ENCODE results near the gene CEP85. TPM values are rescaled to one million over a fixed set of nuclear protein-coding genes. Genes with fewer than 3 reads are reported as not detected.

Gene CEP85
- total and polyA plus RNA-seq, 9 of the 15 experiments (the other 6 are each of a cell fraction or from before 2014, with no cell fraction given), result 42.1 to 140 (median 92.6) TPM

DNA sequence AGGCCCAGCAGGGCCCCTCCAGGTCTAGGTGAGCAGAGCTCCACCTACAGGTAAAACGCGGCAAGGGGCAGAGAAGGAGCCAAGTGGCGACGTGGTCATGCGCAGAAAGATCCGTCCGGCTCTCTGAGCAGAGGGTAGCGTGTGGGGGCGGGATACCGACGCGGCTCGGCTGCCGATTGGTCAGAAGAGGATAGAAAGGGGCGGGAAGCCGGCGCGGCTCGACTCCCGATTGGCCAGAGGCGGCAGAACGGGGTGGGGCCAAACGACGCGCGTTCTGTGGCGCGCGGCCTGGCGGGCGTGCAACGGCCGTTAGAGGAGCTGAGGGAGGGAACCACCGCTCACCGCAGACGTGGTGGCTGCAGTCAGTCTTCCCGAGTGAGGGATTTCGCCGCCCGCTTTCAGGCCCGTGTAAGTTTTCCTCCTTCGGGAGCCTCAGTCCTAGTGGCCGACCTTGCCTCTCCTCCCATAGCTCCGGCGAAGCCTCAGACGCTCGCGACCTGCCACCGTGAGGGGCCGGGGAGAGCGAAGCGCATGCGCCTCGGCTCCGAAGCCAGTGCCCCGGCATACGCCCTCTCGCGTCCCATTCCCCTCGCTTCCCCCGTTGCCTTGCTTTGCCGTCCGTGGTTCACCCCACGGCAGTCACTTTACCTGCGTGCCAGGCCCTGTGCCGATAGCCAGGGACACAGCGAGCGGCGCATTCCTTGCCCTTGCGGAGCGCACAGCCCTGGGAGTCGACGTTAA lies at the start of gene CEP85 (continued):
- TF ChIP-seq, protein P1, sequence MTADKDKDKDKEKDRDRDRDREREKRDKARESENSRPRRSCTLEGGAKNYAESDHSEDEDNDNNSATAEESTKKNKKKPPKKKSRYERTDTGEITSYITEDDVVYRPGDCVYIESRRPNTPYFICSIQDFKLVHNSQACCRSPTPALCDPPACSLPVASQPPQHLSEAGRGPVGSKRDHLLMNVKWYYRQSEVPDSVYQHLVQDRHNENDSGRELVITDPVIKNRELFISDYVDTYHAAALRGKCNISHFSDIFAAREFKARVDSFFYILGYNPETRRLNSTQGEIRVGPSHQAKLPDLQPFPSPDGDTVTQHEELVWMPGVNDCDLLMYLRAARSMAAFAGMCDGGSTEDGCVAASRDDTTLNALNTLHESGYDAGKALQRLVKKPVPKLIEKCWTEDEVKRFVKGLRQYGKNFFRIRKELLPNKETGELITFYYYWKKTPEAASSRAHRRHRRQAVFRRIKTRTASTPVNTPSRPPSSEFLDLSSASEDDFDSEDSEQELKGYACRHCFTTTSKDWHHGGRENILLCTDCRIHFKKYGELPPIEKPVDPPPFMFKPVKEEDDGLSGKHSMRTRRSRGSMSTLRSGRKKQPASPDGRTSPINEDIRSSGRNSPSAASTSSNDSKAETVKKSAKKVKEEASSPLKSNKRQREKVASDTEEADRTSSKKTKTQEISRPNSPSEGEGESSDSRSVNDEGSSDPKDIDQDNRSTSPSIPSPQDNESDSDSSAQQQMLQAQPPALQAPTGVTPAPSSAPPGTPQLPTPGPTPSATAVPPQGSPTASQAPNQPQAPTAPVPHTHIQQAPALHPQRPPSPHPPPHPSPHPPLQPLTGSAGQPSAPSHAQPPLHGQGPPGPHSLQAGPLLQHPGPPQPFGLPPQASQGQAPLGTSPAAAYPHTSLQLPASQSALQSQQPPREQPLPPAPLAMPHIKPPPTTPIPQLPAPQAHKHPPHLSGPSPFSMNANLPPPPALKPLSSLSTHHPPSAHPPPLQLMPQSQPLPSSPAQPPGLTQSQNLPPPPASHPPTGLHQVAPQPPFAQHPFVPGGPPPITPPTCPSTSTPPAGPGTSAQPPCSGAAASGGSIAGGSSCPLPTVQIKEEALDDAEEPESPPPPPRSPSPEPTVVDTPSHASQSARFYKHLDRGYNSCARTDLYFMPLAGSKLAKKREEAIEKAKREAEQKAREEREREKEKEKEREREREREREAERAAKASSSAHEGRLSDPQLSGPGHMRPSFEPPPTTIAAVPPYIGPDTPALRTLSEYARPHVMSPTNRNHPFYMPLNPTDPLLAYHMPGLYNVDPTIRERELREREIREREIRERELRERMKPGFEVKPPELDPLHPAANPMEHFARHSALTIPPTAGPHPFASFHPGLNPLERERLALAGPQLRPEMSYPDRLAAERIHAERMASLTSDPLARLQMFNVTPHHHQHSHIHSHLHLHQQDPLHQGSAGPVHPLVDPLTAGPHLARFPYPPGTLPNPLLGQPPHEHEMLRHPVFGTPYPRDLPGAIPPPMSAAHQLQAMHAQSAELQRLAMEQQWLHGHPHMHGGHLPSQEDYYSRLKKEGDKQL (CRISPR knock-in tag; IDR thresholded peaks at IDR 0.05; ENCODE audit: borderline replicate concordance), result peak; percentile 84; the same call in 1 of the 2 replicates
- TF ChIP-seq, protein P2, sequence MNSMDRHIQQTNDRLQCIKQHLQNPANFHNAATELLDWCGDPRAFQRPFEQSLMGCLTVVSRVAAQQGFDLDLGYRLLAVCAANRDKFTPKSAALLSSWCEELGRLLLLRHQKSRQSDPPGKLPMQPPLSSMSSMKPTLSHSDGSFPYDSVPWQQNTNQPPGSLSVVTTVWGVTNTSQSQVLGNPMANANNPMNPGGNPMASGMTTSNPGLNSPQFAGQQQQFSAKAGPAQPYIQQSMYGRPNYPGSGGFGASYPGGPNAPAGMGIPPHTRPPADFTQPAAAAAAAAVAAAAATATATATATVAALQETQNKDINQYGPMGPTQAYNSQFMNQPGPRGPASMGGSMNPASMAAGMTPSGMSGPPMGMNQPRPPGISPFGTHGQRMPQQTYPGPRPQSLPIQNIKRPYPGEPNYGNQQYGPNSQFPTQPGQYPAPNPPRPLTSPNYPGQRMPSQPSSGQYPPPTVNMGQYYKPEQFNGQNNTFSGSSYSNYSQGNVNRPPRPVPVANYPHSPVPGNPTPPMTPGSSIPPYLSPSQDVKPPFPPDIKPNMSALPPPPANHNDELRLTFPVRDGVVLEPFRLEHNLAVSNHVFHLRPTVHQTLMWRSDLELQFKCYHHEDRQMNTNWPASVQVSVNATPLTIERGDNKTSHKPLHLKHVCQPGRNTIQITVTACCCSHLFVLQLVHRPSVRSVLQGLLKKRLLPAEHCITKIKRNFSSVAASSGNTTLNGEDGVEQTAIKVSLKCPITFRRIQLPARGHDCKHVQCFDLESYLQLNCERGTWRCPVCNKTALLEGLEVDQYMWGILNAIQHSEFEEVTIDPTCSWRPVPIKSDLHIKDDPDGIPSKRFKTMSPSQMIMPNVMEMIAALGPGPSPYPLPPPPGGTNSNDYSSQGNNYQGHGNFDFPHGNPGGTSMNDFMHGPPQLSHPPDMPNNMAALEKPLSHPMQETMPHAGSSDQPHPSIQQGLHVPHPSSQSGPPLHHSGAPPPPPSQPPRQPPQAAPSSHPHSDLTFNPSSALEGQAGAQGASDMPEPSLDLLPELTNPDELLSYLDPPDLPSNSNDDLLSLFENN (IDR thresholded peaks at IDR 0.05; ENCODE audit: low read depth in 2 of 2, low read length in 2 of 2), result 0 out of 4 replicates have a peak, but pooled peaks of 1 of the 2 experiments have one; percentile 14
- TF ChIP-seq SLC30A9 (CRISPR knock-in tag; IDR thresholded peaks at IDR 0.05), result no peak
- no peak for TF ChIP-seq MAFF (IDR thresholded peaks at IDR 0.05; ENCODE audit: low read length)
- peak; percentile 92 for TF ChIP-seq FOS (IDR thresholded peaks at IDR 0.05; ENCODE audit: extremely low read depth, insufficient read length)
- TF ChIP-seq NONO (IDR thresholded peaks at IDR 0.05; ENCODE audit: low read depth in 2 of 2, low read length in 1 of 2), result no peak
- TF ChIP-seq ZC3H4 (CRISPR knock-in tag; IDR thresholded peaks at IDR 0.05; ENCODE audit: borderline replicate concordance), result peak; percentile 66; the same call in 1 of the 2 replicates
- TF ChIP-seq PHB (CRISPR knock-in tag; IDR thresholded peaks at IDR 0.05), result peak; percentile 60; the same call in 1 of the 2 replicates
- TF ChIP-seq GABPA (tag; conservative IDR thresholded peaks at IDR 0.05; ENCODE audit: low read depth), result no peak
- TF ChIP-seq NR4A1 (CRISPR knock-in tag; IDR thresholded peaks at IDR 0.05), result peak; percentile 92
- TF ChIP-seq NR4A1 (tag; IDR thresholded peaks at IDR 0.05), result 0 out of 2 replicates have a peak, but pooled peaks have one; percentile 44
- no peak for TF ChIP-seq ZNF57 (CRISPR knock-in tag; IDR thresholded peaks at IDR 0.05)
- no peak for TF ChIP-seq KHSRP (IDR thresholded peaks at IDR 0.05)
- no peak; the same call in 1 of the 2 replicates for TF ChIP-seq TCF3 (CRISPR knock-in tag; IDR thresholded peaks at IDR 0.05)
- TF ChIP-seq, protein P3, sequence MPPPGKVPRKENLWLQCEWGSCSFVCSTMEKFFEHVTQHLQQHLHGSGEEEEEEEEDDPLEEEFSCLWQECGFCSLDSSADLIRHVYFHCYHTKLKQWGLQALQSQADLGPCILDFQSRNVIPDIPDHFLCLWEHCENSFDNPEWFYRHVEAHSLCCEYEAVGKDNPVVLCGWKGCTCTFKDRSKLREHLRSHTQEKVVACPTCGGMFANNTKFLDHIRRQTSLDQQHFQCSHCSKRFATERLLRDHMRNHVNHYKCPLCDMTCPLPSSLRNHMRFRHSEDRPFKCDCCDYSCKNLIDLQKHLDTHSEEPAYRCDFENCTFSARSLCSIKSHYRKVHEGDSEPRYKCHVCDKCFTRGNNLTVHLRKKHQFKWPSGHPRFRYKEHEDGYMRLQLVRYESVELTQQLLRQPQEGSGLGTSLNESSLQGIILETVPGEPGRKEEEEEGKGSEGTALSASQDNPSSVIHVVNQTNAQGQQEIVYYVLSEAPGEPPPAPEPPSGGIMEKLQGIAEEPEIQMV (tag; conservative IDR thresholded peaks at IDR 0.05; ENCODE audit: low read depth), result no peak
- TF ChIP-seq TAL1 (IDR thresholded peaks at IDR 0.05), result no peak
- no peak for TF ChIP-seq HMG20B (CRISPR knock-in tag; IDR thresholded peaks at IDR 0.05)
- no peak for TF ChIP-seq KLF1 (tag; IDR thresholded peaks at IDR 0.05)

All from K562 (cell line).